COLO668 (cell line): ENCODE measurements around the gene SPATA25.
"Not testable (repeated sequence)": the region's sequence is repeated elsewhere in the genome, so short reads cannot be mapped to it uniquely, and the experiment has no call there.

Experiments
- DNase-seq: peaks from one replicate; lab custom pipeline; 2025; ENCODE audit not compliant: unreplicated experiment; lab: John Stamatoyannopoulos, UW

Gene SPATA25

DNA sequence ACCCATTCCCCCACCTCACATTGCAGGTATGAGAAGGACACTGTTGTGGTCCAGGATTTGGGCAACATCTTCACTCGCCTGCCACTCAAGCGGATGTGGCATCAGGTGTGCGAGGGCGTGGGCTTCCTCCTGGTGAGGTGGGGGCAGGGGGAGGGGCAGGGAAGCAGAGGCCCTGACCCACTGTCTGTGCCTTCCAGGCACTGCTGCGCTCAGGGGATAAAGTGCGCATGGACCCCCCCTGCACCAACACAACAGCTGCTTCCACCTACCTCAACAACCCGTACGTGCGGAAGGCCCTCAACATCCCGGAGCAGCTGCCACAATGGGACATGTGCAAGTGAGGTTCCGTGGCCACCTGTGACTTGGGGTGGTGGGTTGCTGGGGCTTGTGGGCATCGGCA, 7.4 kb upstream of the SPATA25 start:
- no peak for DNase-seq

DNA sequence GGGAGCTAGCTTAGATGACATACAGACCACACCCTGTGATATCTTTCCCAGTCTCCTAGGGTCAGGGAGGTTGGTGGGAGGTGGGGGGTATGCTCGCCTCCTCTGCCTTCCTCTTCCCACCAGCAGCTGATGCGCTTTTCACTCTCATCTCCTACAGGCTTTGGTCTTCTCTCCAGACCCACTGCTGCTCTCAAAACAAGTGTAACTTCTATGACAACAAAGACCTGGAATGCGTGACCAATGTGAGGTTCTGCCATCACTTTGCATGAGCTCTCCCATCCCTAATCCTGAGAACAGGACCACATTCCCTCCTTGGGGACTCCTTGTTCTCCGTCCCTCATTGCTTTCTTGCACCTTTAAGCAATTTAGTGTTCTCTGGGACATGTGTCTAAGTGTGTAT, 6.4 kb upstream of the SPATA25 start:
- no peak for DNase-seq

DNA sequence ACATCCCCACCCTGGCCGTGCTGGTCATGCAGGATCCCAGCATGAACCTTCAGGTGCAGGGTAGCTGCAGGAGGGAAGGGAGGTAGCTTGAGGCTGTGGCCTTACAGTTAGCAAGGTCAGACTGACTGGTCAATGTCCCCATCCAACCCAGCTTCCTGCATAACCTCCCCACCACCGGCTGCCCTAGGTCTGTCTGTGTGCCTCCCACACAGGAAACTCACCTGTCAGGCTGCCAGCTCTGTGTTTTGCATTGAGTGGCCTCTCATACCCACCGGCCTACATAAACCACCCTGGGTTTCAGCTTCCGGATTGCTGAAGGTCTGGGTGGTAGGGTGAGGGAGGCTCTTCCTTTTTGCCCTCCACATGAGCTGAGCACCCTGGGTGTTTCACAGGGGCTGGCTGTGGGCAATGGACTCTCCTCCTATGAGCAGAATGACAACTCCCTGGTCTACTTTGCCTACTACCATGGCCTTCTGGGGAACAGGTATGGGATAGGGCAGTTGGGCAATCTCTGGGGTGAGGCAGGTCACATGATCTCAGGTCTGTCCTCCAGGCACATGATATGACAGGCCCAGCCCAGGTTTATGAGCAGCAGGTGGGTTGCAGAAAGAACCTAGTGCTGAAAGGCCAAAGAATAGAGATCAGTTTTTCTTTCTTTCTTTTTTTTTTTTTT, 5.5 kb upstream of the SPATA25 start:
- DNase-seq: no peak

DNA sequence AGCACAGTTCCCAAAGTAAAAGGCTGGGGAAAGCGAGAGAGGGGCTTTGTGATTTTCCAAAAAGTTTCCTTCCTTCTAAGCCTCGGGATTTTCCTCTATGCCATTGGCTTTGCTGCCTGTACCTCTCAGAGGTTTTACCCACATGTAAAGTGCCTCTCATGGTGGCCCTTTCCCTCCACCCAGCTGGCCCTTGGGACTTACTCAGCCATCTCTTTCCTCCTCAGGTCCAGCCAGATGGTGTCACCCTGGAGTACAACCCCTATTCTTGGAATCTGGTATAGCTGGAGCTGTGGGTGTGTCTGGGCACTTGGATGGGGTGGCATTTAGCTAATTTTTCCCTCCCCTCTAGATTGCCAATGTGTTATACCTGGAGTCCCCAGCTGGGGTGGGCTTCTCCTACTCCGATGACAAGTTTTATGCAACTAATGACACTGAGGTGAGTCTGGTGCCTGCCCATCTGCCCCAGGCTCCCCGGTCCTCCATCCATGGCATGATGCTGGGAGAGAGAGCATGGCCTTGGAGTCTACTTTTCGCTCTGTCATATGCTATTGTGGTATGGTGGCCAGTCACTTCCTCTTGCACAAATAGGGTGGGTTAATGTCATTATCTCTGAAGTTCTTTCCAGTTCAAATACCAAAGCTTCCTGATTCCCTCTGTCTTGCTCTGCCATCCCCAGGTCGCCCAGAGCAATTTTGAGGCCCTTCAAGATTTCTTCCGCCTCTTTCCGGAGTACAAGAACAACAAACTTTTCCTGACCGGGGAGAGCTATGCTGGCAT, 4.8 kb upstream of the SPATA25 start:
- DNase-seq: no peak

DNA sequence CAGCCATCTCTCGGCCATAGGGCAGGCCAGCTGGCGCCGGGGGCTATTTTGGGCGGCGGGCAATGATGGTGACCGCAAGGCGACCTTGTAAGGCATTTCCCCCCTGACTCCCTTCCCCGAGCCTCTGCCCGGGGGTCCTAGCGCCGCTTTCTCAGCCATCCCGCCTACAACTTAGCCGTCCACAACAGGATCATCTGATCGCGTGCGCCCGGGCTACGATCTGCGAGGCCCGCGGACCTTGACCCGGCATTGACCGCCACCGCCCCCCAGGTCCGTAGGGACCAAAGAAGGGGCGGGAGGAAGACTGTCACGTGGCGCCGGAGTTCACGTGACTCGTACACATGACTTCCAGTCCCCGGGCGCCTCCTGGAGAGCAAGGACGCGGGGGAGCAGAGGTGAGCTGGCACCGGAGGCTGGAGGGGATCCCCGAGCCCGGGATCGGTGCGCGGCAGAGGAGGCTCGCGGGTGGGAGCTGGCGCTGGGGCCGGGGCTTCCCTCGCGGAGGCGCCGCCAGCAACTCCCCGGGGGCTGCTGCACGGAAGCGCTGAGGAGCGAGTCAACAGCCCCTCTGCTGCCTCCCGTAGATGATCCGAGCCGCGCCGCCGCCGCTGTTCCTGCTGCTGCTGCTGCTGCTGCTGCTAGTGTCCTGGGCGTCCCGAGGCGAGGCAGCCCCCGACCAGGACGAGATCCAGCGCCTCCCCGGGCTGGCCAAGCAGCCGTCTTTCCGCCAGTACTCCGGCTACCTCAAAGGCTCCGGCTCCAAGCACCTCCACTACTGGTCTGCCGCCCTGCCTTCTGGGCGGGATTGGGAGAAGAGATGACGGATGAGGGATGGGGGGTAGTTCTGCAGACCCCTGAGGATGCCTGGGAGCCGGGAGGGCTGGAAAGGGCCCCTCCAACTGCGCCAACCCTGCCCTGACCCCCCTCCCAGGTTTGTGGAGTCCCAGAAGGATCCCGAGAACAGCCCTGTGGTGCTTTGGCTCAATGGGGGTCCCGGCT, 3.9 kb upstream of the SPATA25 start, which contains the start of the genes CTSA and NEURL2:
Gene CTSA, plus strand, starts transcription at position 351 of the 999 bp plus-strand sequence. Its CDS starts 234 bp downstream, at position 585.
Gene NEURL2, minus strand, starts transcription at position 224 of the 999 bp plus-strand sequence. Its CDS starts 217 bp downstream, at position 7.
- peak; percentile 94 for DNase-seq

DNA sequence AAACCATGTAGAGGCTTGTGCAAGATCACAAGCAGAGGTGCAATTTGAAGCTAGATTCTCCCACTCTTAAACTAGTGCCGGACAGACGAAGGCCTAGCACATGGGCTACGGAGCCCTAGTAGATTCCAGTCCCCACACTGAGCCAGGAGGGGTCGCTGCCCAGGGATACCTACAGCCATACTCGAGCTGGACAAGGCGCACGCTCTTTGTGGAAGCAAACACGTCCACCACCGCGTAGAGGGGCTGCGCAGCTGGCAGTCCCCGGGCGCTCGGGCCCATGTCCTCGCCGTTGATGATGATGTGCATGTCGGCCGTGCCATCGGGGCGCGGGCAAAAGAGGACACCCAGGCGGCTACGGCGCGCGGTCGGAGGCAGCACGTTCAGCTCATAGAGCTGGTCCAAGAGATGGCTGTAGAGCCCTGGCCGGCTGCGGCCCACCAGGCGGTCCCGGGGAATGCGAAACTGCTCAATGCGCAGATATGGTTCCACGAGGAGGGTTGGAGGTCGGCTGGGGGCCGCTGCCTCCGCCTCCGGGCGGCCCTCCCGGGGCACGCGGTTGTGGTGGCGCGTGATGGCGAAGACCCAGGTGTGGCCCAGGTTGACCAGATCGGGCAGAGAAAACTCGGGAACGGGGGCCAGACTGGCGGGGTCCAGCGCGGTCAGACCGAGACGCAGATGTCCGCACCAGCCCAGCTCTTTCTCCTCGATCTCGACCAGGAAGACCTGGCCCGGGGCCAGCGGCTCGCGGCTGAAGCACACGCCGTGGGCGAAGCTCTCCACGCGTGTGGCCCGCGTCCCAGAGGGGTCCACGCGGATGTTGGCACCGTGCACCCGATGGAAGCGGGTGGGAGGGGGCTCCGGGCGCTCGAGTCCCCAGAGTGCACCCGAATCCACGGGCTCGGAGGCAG, 2.9 kb upstream of the SPATA25 start:
- peak; percentile 86 for DNase-seq

DNA sequence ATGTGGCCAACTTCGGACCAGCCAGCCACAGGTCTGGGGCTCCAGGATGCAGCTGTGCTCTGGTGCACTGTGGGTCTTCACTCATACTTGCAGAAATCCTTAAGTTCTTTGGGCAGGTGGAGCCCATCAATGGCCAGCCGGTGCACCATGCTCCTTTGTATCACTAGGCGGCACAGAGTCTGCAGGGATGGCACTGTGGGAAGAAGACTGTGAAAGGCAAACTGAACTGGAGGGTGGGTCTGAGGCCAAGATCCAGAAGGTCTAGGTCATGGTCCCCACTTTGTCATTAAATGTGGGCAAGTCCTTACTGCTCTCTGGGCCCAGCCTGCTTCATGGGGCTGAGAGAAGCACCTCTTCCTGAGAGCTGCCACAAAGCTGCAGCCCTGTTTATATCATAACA, 1.3 kb upstream of the SPATA25 start:
- no peak for DNase-seq

DNA sequence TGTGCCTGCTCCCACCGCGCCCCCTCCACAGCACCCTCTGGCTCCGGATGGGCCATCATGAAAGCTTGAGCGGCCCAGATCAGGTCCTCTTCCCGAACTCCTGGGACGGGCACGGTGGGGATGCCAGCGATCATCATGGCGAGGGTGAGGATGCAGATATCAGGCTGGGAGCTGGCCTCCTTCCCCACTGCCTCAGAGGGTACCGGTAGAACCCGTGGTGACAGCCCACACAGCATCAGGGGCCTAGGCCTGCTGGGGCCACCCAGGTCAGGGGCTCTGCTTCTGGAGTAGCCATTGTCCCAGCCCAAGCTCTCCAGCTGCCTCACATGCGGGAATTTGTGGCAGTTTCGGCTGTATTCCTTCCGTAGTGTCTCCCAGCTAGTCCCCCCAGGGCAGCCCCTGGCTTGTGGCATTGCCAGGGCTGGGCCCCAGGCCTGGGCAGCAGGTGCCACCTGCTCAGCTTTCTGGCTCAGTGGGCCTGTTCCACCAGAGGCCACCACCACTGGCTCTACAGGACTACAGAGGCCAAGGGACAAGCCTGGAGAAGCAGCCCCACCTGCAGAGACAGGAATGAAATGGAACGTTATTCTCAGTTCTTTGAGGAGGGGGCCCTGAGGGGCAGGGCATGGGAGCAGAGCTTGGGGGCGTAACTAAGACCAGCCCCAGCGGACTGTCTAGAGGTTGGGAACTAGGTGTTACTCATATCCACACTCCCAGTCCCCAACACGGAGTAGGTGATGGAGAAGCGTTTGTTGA, 654 bp downstream of the SPATA25 start:
- DNase-seq: no peak

DNA sequence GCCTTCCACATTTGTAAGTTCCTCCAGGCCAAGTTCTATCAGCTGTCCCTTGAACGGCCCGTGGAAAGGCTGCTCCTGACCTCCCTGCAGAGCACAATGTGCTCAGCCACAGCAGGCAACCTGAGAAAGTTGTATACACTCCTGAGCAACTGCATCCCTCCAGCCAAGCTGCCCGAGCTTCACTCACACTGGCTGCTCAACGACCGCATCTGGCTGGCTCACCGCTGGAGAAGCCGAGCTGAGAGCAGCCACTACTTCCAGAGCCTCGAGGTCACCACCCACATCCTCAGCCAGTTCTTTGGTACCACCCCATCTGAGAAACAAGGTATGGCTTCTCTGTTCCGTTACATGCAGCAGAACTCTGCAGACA, 4.3 kb downstream of the SPATA25 start:
- DNase-seq: no peak

DNA sequence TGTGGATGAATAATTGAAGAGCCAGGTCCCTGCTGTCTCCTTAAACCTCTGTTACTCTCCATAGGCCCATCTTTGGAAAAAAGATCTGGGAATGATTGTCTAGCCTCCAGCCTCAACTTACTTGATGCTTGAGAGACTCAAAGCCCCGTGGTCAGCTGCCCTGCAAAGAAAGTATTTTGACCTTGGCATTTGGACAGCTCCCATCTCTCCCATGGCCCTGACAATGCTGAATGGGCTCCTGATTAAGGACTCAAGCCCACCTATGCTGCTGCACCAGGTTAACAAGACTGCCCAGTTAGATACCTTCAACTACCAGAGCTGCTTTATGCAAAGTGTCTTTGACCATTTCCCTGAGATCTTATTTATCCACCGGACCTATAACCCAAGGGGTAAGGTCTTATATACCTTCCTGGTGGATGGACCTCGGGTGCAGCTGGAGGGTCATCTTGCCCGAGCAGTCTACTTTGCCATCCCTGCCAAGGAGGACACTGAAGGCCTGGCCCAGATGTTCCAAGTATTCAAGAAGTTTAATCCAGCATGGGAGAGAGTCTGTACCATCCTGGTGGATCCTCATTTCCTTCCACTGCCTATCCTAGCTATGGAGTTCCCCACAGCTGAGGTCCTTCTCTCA, 4.8 kb downstream of the SPATA25 start:
- no peak for DNase-seq

DNA sequence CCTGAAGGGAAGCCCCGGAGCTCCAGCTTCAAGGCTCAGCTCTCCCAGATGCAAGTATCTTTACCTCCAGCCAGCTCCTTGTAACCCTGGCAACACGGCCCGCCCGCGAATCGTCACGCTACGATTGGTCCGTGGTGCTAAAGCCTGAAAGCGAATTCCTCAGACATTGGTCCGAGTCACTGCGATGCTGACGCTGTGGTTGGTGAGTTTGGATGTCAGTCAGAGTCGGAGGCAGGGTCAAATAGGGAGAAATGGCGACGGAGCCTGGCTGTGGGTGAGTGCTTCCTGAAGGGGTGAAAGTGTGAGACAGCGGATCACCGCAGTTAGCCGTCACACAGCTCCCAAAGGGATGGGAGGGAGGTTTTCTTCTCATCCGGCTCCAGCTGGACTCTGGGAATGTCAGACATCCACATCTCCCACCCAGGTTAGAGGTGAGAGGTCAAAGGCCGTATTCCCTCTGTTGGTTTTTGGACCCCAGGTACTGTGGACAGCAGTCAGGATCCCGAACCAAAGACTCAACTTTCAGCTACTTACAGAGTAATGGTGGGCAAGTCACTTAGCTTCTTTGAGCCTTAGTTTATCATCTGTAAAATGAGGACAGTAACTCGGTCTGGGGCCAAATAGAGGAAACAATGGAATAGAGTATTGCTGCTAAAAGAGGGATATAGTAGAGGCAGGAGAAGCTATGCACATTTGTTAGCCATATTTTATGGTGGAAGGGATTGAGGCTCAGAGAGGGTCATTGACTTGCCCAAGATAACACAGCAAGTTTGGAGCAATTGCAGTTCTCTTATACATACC, 6.2 kb downstream of the SPATA25 start, which contains the start of gene ZSWIM1:
Gene ZSWIM1, plus strand, starts transcription at position 240 of the 801 bp plus-strand sequence. CDS start 1,366 bp downstream, outside the sequence.
- DNase-seq: peak; percentile 99

DNA sequence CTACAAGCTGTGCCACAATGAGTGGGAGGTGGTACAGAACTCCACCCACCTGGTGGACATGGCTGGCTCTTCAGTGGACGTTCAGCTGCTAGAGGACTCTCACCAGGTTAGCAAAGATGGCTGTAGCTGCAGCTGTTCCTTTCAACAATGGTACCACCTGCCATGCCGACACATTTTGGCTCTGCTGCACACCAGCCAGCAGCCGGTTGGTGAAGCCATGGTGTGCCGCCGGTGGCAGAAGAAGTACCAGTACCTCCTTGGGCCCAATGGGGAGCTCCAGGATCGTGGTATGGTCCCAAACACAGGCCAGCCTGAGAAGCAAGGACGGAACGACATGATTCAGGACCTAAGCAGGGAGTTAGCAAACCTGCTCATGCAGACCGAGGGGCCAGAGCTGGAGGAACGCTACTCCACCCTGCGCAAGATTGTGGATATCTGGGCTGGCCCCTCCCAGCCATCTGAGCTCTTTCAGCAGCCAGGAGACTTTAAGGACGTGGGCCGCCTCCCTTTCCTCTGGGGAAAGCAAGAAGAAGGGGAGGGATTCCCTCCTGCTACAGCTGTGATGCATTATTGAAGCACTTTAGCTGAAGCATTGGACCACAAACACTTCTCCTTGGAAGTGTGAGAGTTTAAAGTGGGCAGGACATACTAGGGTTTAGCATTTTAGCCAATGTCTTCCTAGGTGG, 9.2 kb downstream of the SPATA25 start:
- DNase-seq: no peak

DNA sequence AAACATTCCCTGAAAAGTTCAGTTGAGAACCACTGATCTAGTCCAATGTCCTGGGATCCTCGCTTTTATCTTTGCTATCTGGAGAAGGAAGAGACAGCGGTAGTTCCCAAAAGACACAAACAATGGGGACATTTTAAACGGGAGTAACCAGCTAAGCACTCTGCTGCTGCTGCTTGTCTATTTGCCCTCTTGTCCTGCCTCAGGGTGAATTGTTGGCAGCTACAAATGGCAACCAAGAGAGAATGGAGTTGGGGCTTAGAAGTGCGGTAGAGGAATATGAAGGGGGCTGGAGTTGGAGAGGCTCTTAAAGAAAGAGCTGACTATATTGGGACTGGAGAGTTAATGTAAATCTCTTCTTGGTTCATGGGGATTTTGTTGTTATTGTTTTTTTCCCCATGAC, 12.8 kb downstream of the SPATA25 start:
- no peak for DNase-seq

DNA sequence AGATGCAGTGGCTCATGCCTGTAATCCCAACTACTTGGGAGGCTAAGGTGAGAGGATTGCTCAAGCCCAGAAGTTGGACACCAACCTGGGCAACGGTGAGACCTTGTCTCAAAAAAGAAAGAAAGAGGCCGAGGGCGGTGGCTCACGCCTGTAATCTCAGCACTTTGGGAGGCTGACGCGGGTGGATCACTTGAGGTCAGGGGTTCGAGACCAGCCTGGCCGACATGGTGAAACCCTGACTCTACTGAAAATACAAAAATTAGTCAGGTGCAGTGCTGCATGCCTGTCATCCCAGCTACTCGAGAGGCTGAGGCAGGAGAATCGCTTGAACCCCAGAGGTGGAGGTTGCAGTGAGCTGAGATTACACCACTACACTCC, 13.3 kb downstream of the SPATA25 start:
- DNase-seq: not testable (repeated sequence)

DNA sequence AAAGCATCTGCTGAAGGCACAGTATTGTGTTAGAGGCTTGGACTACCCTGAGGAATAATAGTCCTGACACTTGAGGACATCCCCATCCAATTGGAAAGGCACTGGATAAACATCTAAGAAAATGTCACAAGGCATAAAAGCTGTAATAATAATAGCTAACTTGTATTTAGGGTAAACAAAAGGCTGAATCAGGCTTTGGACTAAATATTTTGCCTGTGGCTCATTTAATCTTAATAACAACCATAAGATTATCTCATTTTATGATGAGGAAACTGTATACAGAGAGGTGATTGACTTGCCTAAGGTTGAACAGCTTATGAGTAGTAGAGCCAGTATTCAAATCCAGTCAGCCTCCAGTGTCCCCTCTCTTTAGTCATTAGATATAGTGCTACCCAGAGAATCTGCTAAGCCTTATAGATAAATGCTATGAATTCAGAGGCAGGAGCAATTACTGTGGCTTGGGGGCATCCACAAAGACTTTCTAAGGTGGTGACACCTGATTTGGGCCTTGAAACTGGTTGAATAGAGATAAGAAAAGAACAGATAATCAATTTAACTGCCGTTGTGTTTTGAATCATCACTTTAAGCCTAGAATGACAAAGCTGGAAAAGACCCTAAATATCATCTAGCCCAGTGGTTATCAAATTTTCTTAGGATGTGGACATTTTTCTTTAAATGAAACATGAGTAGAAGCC, 13.9 kb downstream of the SPATA25 start:
- DNase-seq: no peak

DNA sequence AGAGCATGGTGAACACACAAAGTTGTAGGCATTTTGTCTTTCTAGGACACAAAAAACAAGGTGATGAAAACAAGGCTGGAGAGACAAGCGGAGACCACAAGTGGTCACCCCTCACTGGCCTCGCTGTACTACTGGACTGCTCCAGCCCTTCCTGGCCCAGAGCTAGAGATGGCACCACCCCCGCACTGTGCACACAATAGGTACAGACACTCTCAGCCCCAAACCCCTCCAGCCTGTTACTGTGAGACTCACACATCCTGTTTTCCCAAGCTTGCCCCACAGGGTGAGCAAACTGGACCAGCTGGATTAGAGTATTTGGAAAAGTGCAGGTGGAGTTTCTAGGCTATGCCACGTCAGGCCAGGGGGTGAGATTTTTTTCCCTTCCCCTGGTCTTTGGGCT, 14.8 kb downstream of the SPATA25 start:
- no peak for DNase-seq

DNA sequence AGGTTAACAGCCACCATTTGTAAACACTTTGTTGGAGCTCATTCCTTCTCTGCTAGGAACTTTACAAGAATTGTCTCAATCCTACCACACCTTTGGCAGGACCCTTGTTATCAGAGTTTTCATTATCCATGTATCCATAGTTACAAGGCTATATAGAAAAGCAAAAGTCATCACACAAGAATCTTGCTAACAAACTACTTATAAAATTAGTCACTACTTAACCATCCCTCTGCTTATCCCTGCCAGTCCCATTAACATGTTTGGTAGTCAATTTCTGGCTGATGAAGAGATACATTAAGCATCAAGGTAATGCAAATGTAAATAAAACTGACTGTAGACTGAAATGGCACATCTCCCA, 19.6 kb downstream of the SPATA25 start:
- DNase-seq: no peak
